ENCODE measurements around the gene PROSER2.

Gene PROSER2

DNA sequence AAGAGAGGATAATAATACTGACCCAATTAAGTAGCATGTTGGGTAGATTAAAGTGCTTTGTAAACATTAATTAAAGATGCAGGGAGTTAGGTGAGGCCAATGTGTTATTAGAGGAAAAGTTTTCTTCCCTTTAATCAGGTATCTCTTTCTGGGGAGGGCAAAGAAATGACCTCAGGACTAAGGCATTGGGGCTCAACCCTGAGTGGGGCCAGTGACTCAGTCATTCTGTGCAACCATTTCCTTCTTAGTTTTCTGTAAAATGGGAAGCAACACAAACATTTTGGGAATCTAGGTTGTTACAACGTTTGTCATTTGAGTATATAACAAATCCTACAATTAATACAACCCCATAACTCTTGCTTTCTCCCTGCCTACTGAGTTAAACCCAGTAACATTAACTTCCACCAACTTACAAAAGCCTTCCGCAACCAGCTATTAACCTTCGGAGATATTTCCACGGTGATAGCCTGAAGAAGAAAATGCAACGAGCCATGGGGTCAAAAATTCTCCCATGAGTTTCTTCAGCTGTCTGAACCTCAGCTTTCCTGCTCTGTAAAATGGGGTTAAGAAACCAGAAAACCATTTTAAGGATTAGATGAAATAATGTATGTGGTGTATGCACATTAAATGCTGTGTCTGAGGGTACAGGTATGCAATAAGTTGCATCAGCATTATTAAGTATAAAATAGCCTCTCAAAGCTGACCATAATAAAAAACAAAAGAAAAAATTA is 965 bp upstream of the PROSER2 start:
- no peak overlapping the region for H3K9ac ChIP-seq (ENCODE audit: low read length)
- H3K27ac ChIP-seq (ENCODE audit: low read length) = no peak overlapping the region
- H3K4me3 ChIP-seq (ENCODE audit: low read length) = no peak overlapping the region
- H3K36me3 ChIP-seq (replicated peaks; ENCODE audit: low read depth, low read length) = no peaks in the 10 kb centered on the region
- H2AFZ ChIP-seq (ENCODE audit: low read depth, low read length) = no peak overlapping the region
- no peaks in the 10 kb centered on the region for H3K79me2 ChIP-seq (ENCODE audit: low read length)
- H3K4me1 ChIP-seq (ENCODE audit: low read length) = no peaks in the 10 kb centered on the region
- TF ChIP-seq CTCF (IDR thresholded peaks at IDR 0.05; ENCODE audit: low read depth, low read length) = no peak
- no peak for TF ChIP-seq EZH2phosphoT487 (IDR thresholded peaks at IDR 0.05; ENCODE audit: low read depth)
- no peaks in the 10 kb centered on the region for H4K20me1 ChIP-seq (ENCODE audit: insufficient read depth, low read length)
- H3K27me3 ChIP-seq (ENCODE audit: low read depth, low read length) = no peaks in the 10 kb centered on the region
- H3K4me2 ChIP-seq (ENCODE audit: low read length) = no peak overlapping the region
- H3K9me3 ChIP-seq (ENCODE audit: insufficient read depth, low read length) = no peaks in the 10 kb centered on the region

GRCh38 chr10:11822809-11823121 is 391 bp upstream of the PROSER2 start:
- H3K79me2 ChIP-seq (ENCODE audit: low read length) = no peaks in the 10 kb centered on the region
- no peak overlapping the region for H3K4me3 ChIP-seq (ENCODE audit: low read length)
- H2AFZ ChIP-seq (ENCODE audit: low read depth, low read length) = no peak overlapping the region
- H3K27me3 ChIP-seq (ENCODE audit: low read depth, low read length) = no peaks in the 10 kb centered on the region
- H3K4me2 ChIP-seq (ENCODE audit: low read length) = no peak overlapping the region
- no peak overlapping the region for H3K9ac ChIP-seq (ENCODE audit: low read length)
- TF ChIP-seq CTCF (IDR thresholded peaks at IDR 0.05; ENCODE audit: low read depth, low read length) (no peak), EZH2phosphoT487 (IDR thresholded peaks at IDR 0.05; ENCODE audit: low read depth) (no peak)
- no peaks in the 10 kb centered on the region for H3K9me3 ChIP-seq (ENCODE audit: insufficient read depth, low read length)
- no peaks in the 10 kb centered on the region for H4K20me1 ChIP-seq (ENCODE audit: insufficient read depth, low read length)
- no peaks in the 10 kb centered on the region for H3K4me1 ChIP-seq (ENCODE audit: low read length)
- H3K36me3 ChIP-seq (replicated peaks; ENCODE audit: low read depth, low read length) = no peaks in the 10 kb centered on the region
- H3K27ac ChIP-seq (ENCODE audit: low read length) = no peak overlapping the region

DNA sequence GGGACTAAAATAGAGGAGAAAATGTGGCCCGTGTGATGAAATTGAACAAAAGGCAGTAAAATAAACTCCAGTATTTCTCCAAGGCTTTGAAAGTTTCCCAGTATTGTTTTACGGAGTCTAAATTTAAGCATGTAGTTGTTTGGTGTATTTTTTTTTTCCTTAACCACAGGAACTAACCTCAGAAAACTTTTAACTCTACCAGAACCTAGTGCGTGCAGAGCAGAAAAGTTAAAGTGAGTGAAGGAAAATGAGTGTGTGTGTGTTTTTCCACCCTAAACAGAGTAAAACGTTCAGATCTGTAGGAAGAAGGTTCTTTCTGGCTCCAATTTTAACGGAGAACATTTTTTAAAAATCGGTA is 812 bp downstream of the PROSER2 start:
- H3K9me3 ChIP-seq (ENCODE audit: insufficient read depth, low read length) = no peaks in the 10 kb centered on the region
- H3K27ac ChIP-seq (ENCODE audit: low read length) = no peak overlapping the region
- no peak for TF ChIP-seq CTCF (IDR thresholded peaks at IDR 0.05; ENCODE audit: low read depth, low read length)
- TF ChIP-seq EZH2phosphoT487 (IDR thresholded peaks at IDR 0.05; ENCODE audit: low read depth) = no peak
- H2AFZ ChIP-seq (ENCODE audit: low read depth, low read length) = no peak overlapping the region
- H3K9ac ChIP-seq (ENCODE audit: low read length) = no peak overlapping the region
- H3K36me3 ChIP-seq (replicated peaks; ENCODE audit: low read depth, low read length) = no peaks in the 10 kb centered on the region
- H3K27me3 ChIP-seq (ENCODE audit: low read depth, low read length) = no peaks in the 10 kb centered on the region
- H3K4me1 ChIP-seq (ENCODE audit: low read length) = no peaks in the 10 kb centered on the region
- H4K20me1 ChIP-seq (ENCODE audit: insufficient read depth, low read length) = no peaks in the 10 kb centered on the region
- no peaks in the 10 kb centered on the region for H3K79me2 ChIP-seq (ENCODE audit: low read length)
- no peak overlapping the region for H3K4me3 ChIP-seq (ENCODE audit: low read length)
- no peak overlapping the region for H3K4me2 ChIP-seq (ENCODE audit: low read length)

DNA sequence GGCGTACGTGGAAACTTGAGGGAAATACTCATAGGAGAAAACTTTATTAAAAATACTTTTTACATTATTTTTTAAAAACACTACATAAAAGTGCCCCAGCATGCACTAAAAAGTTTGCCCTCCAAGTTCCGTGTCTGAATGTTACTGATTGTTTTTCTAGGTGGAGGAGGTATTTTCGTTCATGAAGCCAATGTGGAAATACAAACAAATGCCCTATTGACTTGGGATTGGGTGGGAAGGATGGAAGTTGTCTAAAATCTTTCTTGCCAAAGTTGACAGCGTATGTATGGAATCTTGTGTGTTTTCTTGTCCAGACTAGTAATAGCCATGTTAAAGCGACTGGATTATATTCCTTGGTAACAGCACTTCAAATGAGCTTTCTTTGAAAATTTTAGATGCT is 1.2 kb downstream of the PROSER2 start:
- no peak overlapping the region for H3K4me3 ChIP-seq (ENCODE audit: low read length)
- H3K79me2 ChIP-seq (ENCODE audit: low read length) = no peaks in the 10 kb centered on the region
- H2AFZ ChIP-seq (ENCODE audit: low read depth, low read length) = no peak overlapping the region
- no peak for TF ChIP-seq EZH2phosphoT487 (IDR thresholded peaks at IDR 0.05; ENCODE audit: low read depth)
- TF ChIP-seq CTCF (IDR thresholded peaks at IDR 0.05; ENCODE audit: low read depth, low read length) = no peak
- H3K9ac ChIP-seq (ENCODE audit: low read length) = no peak overlapping the region
- no peaks in the 10 kb centered on the region for H4K20me1 ChIP-seq (ENCODE audit: insufficient read depth, low read length)
- H3K36me3 ChIP-seq (replicated peaks; ENCODE audit: low read depth, low read length) = no peaks in the 10 kb centered on the region
- H3K4me1 ChIP-seq (ENCODE audit: low read length) = no peaks in the 10 kb centered on the region
- H3K27me3 ChIP-seq (ENCODE audit: low read depth, low read length) = no peaks in the 10 kb centered on the region
- no peak overlapping the region for H3K27ac ChIP-seq (ENCODE audit: low read length)
- H3K9me3 ChIP-seq (ENCODE audit: insufficient read depth, low read length) = no peaks in the 10 kb centered on the region
- no peak overlapping the region for H3K4me2 ChIP-seq (ENCODE audit: low read length)

Measured in OCI-LY3 (cell line).